ENCODE data around the gene AXIN2. TPM values are rescaled to one million over a fixed set of nuclear protein-coding genes. Genes with fewer than 3 reads are reported as not detected.

AXIN2 gene
- total RNA-seq, 4 donors from 2014 or later = 17.2 to 63.4 (median 49.3) TPM

GRCh38 chr17:65533056-65533745 is 28.2 kb downstream of the AXIN2 start:
- H3K27me3 ChIP-seq = no peaks in the 10 kb centered on the region
- H3K4me3 ChIP-seq = no peak overlapping the region
- peaks cover 49 to 79% (median 66%) of the 10 kb centered on the region in 4 donors for H3K36me3 ChIP-seq
- DNase-seq (ENCODE audit: extremely low spot score) = no peak
- TF ChIP-seq EP300 (IDR thresholded peaks at IDR 0.05) (no peak), POLR2A (IDR thresholded peaks at IDR 0.05; ENCODE audit: low read depth) (no peak), CTCF (IDR thresholded peaks at IDR 0.05) (no peak), POLR2AphosphoS5 (IDR thresholded peaks at IDR 0.05) (no peak)
- peak overlapping the region; percentile 74 to 80 (median 75) for H3K27ac ChIP-seq (replicated peaks in 1 of 4)
- intact Hi-C loops (cut with DNase I) = no loop called here
- H3K9me3 ChIP-seq = no peaks in the 10 kb centered on the region
- H3K4me1 ChIP-seq = peaks cover 32 to 60% (median 49%) of the 10 kb centered on the region in 4 donors
- WGBS = 78% methylated on average over 12 of the region's 13 CpGs

- Histone ChIP-seq H3K4me3 (no peak overlapping the region), H3K27ac (replicated peaks in 1 of 4) (peak overlapping the region; percentile 74 to 80 (median 75)), H3K9me3 (no peaks in the 10 kb centered on the region), H3K4me1 (peaks cover 32 to 53% (median 47%) of the 10 kb centered on the region in 4 donors), H3K27me3 (no peaks in the 10 kb centered on the region), H3K36me3 (peaks cover 40 to 70% (median 60%) of the 10 kb centered on the region in 4 donors)
- TF ChIP-seq POLR2AphosphoS5 (IDR thresholded peaks at IDR 0.05) (peak in 1 of 2 donors; percentile 3), EP300 (IDR thresholded peaks at IDR 0.05) (no peak)
- intact Hi-C loops (cut with DNase I) = no loop called here
- 35% methylated on average over 7 of the region's 9 CpGs for WGBS
- DNase-seq (ENCODE audit: extremely low spot score) = no peak
These were observed 29.2 kb downstream of the AXIN2 start for GRCh38 chr17:65532101-65532890.

DNA sequence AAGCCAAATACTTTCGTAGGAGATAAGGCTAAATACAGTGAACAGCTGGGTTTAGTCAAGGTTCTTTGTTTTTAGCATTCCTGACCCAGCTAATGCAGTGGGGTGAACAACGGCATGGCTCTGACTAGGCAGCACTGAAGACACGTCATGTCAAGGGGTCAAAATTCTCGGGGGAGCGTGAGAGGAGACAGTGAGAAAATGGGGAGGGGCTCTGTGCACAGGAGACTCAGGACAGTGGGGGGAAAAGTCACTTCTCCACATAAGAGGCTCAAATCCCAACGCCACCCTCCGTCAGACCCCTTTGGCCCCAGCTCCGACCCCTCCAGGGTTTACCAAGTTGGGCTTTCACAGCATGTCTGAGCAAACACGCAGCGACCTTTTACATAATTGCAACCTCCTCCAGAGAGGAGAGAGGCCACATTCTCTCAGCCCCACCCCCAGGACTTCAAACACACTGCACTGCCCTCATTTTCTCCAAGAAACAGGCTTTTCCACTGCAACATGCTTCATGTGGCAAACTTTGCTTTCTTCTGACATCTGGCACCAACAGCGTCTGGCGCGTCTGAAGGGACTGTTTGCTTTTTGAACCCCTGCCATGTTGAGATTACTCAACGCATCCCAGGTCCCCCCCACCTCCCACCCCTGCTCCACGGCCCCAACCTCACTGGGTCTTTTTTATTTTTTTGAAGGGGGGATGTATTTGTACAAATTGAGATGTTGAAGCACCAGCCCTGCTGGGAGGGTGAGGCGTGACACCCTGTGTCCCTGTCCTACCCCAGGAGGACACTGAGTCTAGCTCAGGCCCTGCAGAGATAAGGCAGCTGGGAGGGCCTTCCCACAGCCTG is 30.0 kb downstream of the AXIN2 start:
- H3K4me3 ChIP-seq = no peak overlapping the region
- DNase-seq (ENCODE audit: extremely low spot score) = no peak
- WGBS = 33% methylated on average over 16 of the region's 16 CpGs
- peaks cover 32 to 62% (median 52%) of the 10 kb centered on the region in 4 donors for H3K36me3 ChIP-seq
- intact Hi-C loops (cut with DNase I) = no loop called here
- H3K27ac ChIP-seq (replicated peaks in 1 of 4) = peak overlapping the region; percentile 74 to 80 (median 75)
- H3K4me1 ChIP-seq = peaks cover 32 to 48% (median 46%) of the 10 kb centered on the region in 4 donors
- H3K9me3 ChIP-seq = no peaks in the 10 kb centered on the region
- TF ChIP-seq POLR2A (IDR thresholded peaks at IDR 0.05; ENCODE audit: low read depth) (no peak), CTCF (IDR thresholded peaks at IDR 0.05) (peak in 2 of 3 experiments; percentile 22 to 38), EP300 (IDR thresholded peaks at IDR 0.05) (no peak), POLR2AphosphoS5 (IDR thresholded peaks at IDR 0.05) (peak; percentile 9 to 41)
- H3K27me3 ChIP-seq = no peaks in the 10 kb centered on the region

DNA sequence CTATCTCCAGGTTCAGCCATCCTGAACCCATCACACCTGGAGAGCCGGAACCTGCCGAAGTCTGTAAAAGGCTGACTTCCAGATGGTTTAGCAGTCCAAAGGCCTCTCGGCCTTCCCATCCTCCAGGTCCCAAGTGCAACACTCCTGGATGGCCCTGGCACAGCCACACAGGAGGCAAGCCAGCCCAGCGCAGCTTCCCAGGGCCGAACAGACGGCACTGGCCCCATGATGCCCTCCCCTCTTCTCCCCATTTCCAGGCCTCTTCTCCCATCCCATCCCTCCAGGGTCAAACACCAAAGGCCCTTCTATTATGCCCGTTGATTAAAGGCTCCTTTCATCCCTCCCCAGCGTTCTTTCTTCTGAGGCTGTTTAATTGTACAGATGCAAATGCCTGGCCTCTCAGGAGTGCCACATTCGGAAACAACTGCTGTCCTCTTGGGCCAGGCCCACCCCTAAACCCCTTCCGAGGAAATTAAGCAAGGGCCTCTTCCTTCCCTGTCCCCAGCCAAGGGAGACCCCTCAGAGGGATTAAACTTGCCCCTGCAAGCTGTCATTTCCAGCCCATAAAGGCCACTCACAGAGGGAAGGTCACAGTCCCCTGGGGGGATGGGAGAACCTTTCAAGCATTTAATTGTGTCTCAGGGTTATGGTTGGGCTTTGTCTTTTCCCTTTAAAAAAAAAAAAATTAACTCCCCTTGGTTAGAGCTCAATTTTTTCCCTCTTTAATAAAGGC is 30.8 kb downstream of the AXIN2 start:
- intact Hi-C loops (cut with DNase I) = no loop called here
- Histone ChIP-seq H3K36me3 (peaks cover 24 to 54% (median 44%) of the 10 kb centered on the region in 4 donors), H3K9me3 (no peaks in the 10 kb centered on the region)

More for the DNA sequence above, 30.8 kb downstream of the AXIN2 start:
- Histone ChIP-seq H3K4me1 (peaks cover 32 to 48% (median 46%) of the 10 kb centered on the region in 4 donors), H3K27me3 (no peaks in the 10 kb centered on the region), H3K4me3 (no peak overlapping the region), H3K27ac (replicated peaks in 1 of 4) (peak overlapping the region; percentile 74 to 80 (median 75))
- no peak for DNase-seq (ENCODE audit: extremely low spot score)
- TF ChIP-seq POLR2AphosphoS5 (IDR thresholded peaks at IDR 0.05) (no peak), CTCF (IDR thresholded peaks at IDR 0.05) (no peak), EP300 (IDR thresholded peaks at IDR 0.05) (no peak), POLR2A (IDR thresholded peaks at IDR 0.05; ENCODE audit: low read depth) (no peak)
- WGBS = 59% methylated on average over 10 of the region's 10 CpGs

Measured in esophagus muscularis mucosa (tissue), 4 donors.